Measurements from ENCODE around the gene MIB1.

DNA sequence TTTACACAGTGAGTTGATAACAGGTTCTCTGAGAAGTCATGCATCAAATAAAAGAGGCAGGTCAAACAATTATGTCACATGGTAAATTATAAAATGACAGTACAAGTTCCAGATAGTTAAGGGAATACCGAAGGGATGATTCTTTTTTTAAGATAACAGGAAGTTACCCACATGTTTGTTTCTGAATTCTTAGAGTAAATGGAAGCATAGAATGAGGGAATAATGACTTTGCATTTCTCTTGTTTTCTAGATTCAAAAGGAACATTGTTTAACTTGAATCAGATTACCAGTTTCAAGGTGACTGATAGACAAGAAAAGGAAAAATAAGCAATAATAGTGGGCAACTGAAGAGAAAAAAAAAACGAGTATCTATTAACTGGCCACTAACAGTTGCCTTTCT is 124.5 kb downstream of the MIB1 start:
- TF ChIP-seq, protein P1, sequence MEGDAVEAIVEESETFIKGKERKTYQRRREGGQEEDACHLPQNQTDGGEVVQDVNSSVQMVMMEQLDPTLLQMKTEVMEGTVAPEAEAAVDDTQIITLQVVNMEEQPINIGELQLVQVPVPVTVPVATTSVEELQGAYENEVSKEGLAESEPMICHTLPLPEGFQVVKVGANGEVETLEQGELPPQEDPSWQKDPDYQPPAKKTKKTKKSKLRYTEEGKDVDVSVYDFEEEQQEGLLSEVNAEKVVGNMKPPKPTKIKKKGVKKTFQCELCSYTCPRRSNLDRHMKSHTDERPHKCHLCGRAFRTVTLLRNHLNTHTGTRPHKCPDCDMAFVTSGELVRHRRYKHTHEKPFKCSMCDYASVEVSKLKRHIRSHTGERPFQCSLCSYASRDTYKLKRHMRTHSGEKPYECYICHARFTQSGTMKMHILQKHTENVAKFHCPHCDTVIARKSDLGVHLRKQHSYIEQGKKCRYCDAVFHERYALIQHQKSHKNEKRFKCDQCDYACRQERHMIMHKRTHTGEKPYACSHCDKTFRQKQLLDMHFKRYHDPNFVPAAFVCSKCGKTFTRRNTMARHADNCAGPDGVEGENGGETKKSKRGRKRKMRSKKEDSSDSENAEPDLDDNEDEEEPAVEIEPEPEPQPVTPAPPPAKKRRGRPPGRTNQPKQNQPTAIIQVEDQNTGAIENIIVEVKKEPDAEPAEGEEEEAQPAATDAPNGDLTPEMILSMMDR (IDR thresholded peaks at IDR 0.05; ENCODE audit: poor library complexity): no peak
- no peak for TF ChIP-seq EZH2phosphoT487 (IDR thresholded peaks at IDR 0.05; ENCODE audit: low read depth, severe bottlenecking, unreplicated experiment)
- TF ChIP-seq EZH2 (IDR thresholded peaks at IDR 0.05; ENCODE audit: borderline replicate concordance): no peak

All from hepatocyte (in vitro differentiated cells).